UCSD-AML1 (cell line): ENCODE results near the gene SPC25.
"Not testable (repeated sequence)": the region's sequence is repeated elsewhere in the genome, so short reads cannot be mapped to it uniquely, and the experiment has no call there.

Experiments
- DNase-seq: peaks from one replicate; lab custom pipeline; 2025; ENCODE audit not compliant: unreplicated experiment; lab: John Stamatoyannopoulos, UW

SPC25 gene

GRCh38 chr2:168903888-168904287 lies 13.7 kb upstream of the SPC25 start:
- DNase-seq: no peak

- DNase-seq: no peak
These were observed 10.8 kb upstream of the SPC25 start, which contains the start of gene G6PC2 for GRCh38 chr2:168901003-168901402. Gene G6PC2, plus strand, starts transcription at chr2:168901291. Its CDS starts 41 bp downstream, at chr2:168901332.

GRCh38 chr2:168897449-168897848 lies 7.2 kb upstream of the SPC25 start:
- DNase-seq: no peak

GRCh38 chr2:168896783-168897182 lies 6.6 kb upstream of the SPC25 start:
- DNase-seq: no peak

GRCh38 chr2:168895771-168896170 lies 5.5 kb upstream of the SPC25 start:
- no peak for DNase-seq

GRCh38 chr2:168894720-168895119 lies 4.5 kb upstream of the SPC25 start:
- DNase-seq: no peak

GRCh38 chr2:168894101-168894500 lies 3.9 kb upstream of the SPC25 start:
- no peak for DNase-seq

- no peak for DNase-seq
These were observed 2.1 kb upstream of the SPC25 start for GRCh38 chr2:168892327-168892726.

GRCh38 chr2:168889635-168890005 lies 610 bp downstream of the SPC25 start:
- DNase-seq: no peak

- no peak for DNase-seq
These were observed 5.3 kb downstream of the SPC25 start for GRCh38 chr2:168884975-168885374.

GRCh38 chr2:168882163-168882562 lies 8.1 kb downstream of the SPC25 start:
- not testable (repeated sequence) for DNase-seq

- DNase-seq: no peak
These were observed 15.7 kb downstream of the SPC25 start for GRCh38 chr2:168874368-168875054.

- DNase-seq: not testable (repeated sequence)
These were observed 19.4 kb downstream of the SPC25 start for GRCh38 chr2:168870824-168871223.

GRCh38 chr2:168870369-168870768 lies 19.9 kb downstream of the SPC25 start:
- not testable (repeated sequence) for DNase-seq

- DNase-seq: not testable (repeated sequence)
These were observed 23.1 kb downstream of the SPC25 start for GRCh38 chr2:168867164-168867563.

GRCh38 chr2:168858146-168858545 lies 32.1 kb downstream of the SPC25 start:
- no peak for DNase-seq

GRCh38 chr2:168855601-168856000 lies 34.6 kb downstream of the SPC25 start:
- DNase-seq: no peak

- no peak for DNase-seq
These were observed 35.6 kb downstream of the SPC25 start for GRCh38 chr2:168854651-168855050.

- no peak for DNase-seq
These were observed 36.8 kb downstream of the SPC25 start for GRCh38 chr2:168853471-168853870.

- DNase-seq: no peak
These were observed 37.7 kb downstream of the SPC25 start for GRCh38 chr2:168852481-168852880.

- peak; percentile 30 for DNase-seq
These were observed 38.4 kb downstream of the SPC25 start for GRCh38 chr2:168851674-168852320.

- DNase-seq: no peak
These were observed 39.4 kb downstream of the SPC25 start for GRCh38 chr2:168850846-168851245.

- DNase-seq: peak; percentile 26
These were observed 40.6 kb downstream of the SPC25 start for GRCh38 chr2:168849610-168850009.
